Endodermal cell (in vitro differentiated cells): ENCODE results near the gene SLC2A1. TPM values are rescaled to one million over a fixed set of nuclear protein-coding genes. Genes with fewer than 3 reads are reported as not detected.
A peak's percentile ranks its signal among the peaks of the same experiment; 100 is the strongest.

Source experiments
- DNase-seq: peaks from one replicate; pipeline ENCODE4 v3.0.0-alpha.2; 2017
- H3K27ac ChIP-seq: 2 replicates; pipeline ENCODE4 v1.5.1; 2013; ENCODE audit warnings: mild to moderate bottlenecking, low read depth, low read length, moderate library complexity
- H3K27me3 ChIP-seq: 2 replicates; pipeline ENCODE4 v1.6.1; 2013; ENCODE audit warnings: mild to moderate bottlenecking, low read length, moderate library complexity; ENCODE audit not compliant: insufficient read depth, control insufficient read depth, poor library complexity, severe bottlenecking
- H3K36me3 ChIP-seq: 2 replicates; pipeline ENCODE4 v1.7.0; 2013; ENCODE audit warnings: mild to moderate bottlenecking, low read length, moderate library complexity; ENCODE audit not compliant: control insufficient read depth, insufficient read depth
- H3K4me1 ChIP-seq: one replicate; pipeline ENCODE4 v1.7.0; 2013; ENCODE audit warnings: low read length; ENCODE audit not compliant: control insufficient read depth, insufficient read depth
- H3K4me3 ChIP-seq: 2 replicates; pipeline ENCODE4 v1.5.1; 2013; ENCODE audit warnings: mild to moderate bottlenecking, low read length, moderate library complexity
- H3K9ac ChIP-seq: 2 replicates; pipeline ENCODE4 v1.6.1; 2013; ENCODE audit warnings: mild to moderate bottlenecking, low read length, moderate library complexity; ENCODE audit not compliant: poor library complexity, severe bottlenecking; ENCODE audit errors: extremely low read depth
- H3K9me3 ChIP-seq: 2 replicates; pipeline ENCODE4 v1.6.1; 2013; ENCODE audit warnings: mild to moderate bottlenecking, low read length, moderate library complexity; ENCODE audit not compliant: control insufficient read depth
- H3K27ac Mint-ChIP-seq: 2 replicates; pipeline ENCODE4 v1.8.0; 2020; ENCODE audit warnings: mixed read lengths
- H3K27me3 Mint-ChIP-seq: 2 replicates; pipeline ENCODE4 v1.8.0; 2021; ENCODE audit warnings: mild to moderate bottlenecking, mixed read lengths; ENCODE audit not compliant: insufficient read depth
- H3K36me3 Mint-ChIP-seq: 2 replicates; pipeline ENCODE4 v1.8.0; 2020; ENCODE audit warnings: low read depth, mixed read lengths
- H3K4me1 Mint-ChIP-seq: 2 replicates; pipeline ENCODE4 v1.8.0; 2020; ENCODE audit warnings: mixed read lengths
- H3K4me3 Mint-ChIP-seq: 2 replicates; pipeline ENCODE4 v1.8.0; 2020; ENCODE audit warnings: mild to moderate bottlenecking, moderate library complexity, mixed read lengths
- H3K9me3 Mint-ChIP-seq: 2 replicates; pipeline ENCODE4 v1.8.0; 2020; ENCODE audit warnings: mild to moderate bottlenecking, mixed read lengths
- CTCF ChIP-seq: fragments of 200-600 bp; sonication (generic); conservative IDR thresholded peaks from 2 replicates; pipeline ENCODE4 v1.5.0; 2021; ENCODE audit warnings: antibody characterized with exemption, mild to moderate bottlenecking
- WGBS, 2 experiments: methylation state at CpG; one replicate each; pipeline versions ENCODE4 v1.1.5 to v1.1.7; 2013; ENCODE audit warnings: missing lambda C conversion rate in 2 of 2, mixed read lengths in 1 of 2; ENCODE audit not compliant: insufficient coverage in 1 of 2, insufficient read length in 1 of 2; 5-methylcytosine and 5-hydroxymethylcytosine counted together
- total RNA-seq, 2 donors: library from RNA; stranded (reverse); fragmentation: NEBNext Ultra II Directional in 1 of 2; extraction: Animal tissue kit (Norgen Biotek cat#: 25700) in 1 of 2; gene quantifications; 2 replicates in 1 of 2; 3 replicates in 1 of 2; pipeline ENCODE4 v1.2.1, GENCODE V29; 2021

Gene SLC2A1
- total RNA-seq, 2 donors from 2014 or later: 42.5 to 69.7 TPM

GRCh38 chr1:42993502-42994136, 35.0 kb upstream of the SLC2A1 start:
- Histone ChIP-seq H3K4me3 (no peak overlapping the region), H3K27ac (no peak overlapping the region), H3K4me1 (no peaks in the 10 kb centered on the region), H3K9me3 (no peaks in the 10 kb centered on the region), H3K9ac (no peak overlapping the region), H3K36me3 (no peaks in the 10 kb centered on the region), H3K27me3 (no peaks in the 10 kb centered on the region)
- no peak overlapping the region for H3K4me3 Mint-ChIP-seq
- H3K9me3 Mint-ChIP-seq: no peaks in the 10 kb centered on the region
- no peaks in the 10 kb centered on the region for H3K36me3 Mint-ChIP-seq
- H3K27ac Mint-ChIP-seq: peak overlapping the region; percentile 62
- DNase-seq: peak; percentile 72
- TF ChIP-seq CTCF: no peak
- H3K4me1 Mint-ChIP-seq: peaks cover 18% of the 10 kb centered on the region
- WGBS, 2 experiments: 80 to 87% methylated on average over 2 to 8 of the region's 8 CpGs
- no peaks in the 10 kb centered on the region for H3K27me3 Mint-ChIP-seq

- 93 to 94% methylated on average over 3 to 5 of the region's 5 CpGs for WGBS, 2 experiments
- H3K27ac ChIP-seq: peak overlapping the region; percentile 38
- Mint-ChIP-seq H3K36me3 (no peaks in the 10 kb centered on the region), H3K27me3 (no peaks in the 10 kb centered on the region), H3K9me3 (no peaks in the 10 kb centered on the region), H3K27ac (peak overlapping the region; percentile 64), H3K4me3 (no peak overlapping the region), H3K4me1 (peaks cover 18% of the 10 kb centered on the region)
- H3K4me1 ChIP-seq: no peaks in the 10 kb centered on the region
- H3K9me3 ChIP-seq: no peaks in the 10 kb centered on the region
- no peak for DNase-seq
- H3K27me3 ChIP-seq: no peaks in the 10 kb centered on the region
- no peak for TF ChIP-seq CTCF
- no peak overlapping the region for H3K9ac ChIP-seq
- no peak overlapping the region for H3K4me3 ChIP-seq
- no peaks in the 10 kb centered on the region for H3K36me3 ChIP-seq
Measured at GRCh38 chr1:42992054-42992571, 33.4 kb upstream of the SLC2A1 start.

- no peak overlapping the region for H3K4me3 ChIP-seq
- no peak for DNase-seq
- H3K4me1 ChIP-seq: no peaks in the 10 kb centered on the region
- H3K9ac ChIP-seq: no peak overlapping the region
- no peaks in the 10 kb centered on the region for H3K36me3 ChIP-seq
- H3K9me3 ChIP-seq: no peaks in the 10 kb centered on the region
- Mint-ChIP-seq H3K27ac (no peak overlapping the region), H3K4me3 (no peak overlapping the region), H3K4me1 (peaks cover 18% of the 10 kb centered on the region), H3K27me3 (no peaks in the 10 kb centered on the region), H3K36me3 (no peaks in the 10 kb centered on the region), H3K9me3 (no peaks in the 10 kb centered on the region)
- no peaks in the 10 kb centered on the region for H3K27me3 ChIP-seq
- 85 to 87% methylated on average over 7 to 9 of the region's 9 CpGs for WGBS, 2 experiments
- no peak overlapping the region for H3K27ac ChIP-seq
- no peak for TF ChIP-seq CTCF
Measured at GRCh38 chr1:42990757-42991346, 32.2 kb upstream of the SLC2A1 start.
